ENCODE data around the gene PAPOLG.

Gene PAPOLG

GRCh38 chr2:60832621-60833020 lies 76.6 kb downstream of the PAPOLG start:
- Histone ChIP-seq H3K4me1 (ENCODE audit: control insufficient read depth in 5 of 5, insufficient read depth in 5 of 5, low read length in 5 of 5) (peaks cover 0 to 6% (median 0%) of the 10 kb centered on the region in 5 donors), H3K9me3 (ENCODE audit: control insufficient read depth in 5 of 5, low read length in 5 of 5) (no peaks in the 10 kb centered on the region), H3K9ac (ENCODE audit: low read length in 5 of 5) (no peak overlapping the region), H3K27ac (ENCODE audit: low read depth, low read length) (no peak overlapping the region), H3K36me3 (ENCODE audit: control insufficient read depth in 5 of 5, insufficient read depth in 5 of 5, low read length in 5 of 5) (no peaks in the 10 kb centered on the region), H3K4me3 (ENCODE audit: low read depth in 1 of 5, low read length in 5 of 5) (no peak overlapping the region), H3K27me3 (ENCODE audit: control insufficient read depth in 5 of 5, insufficient read depth in 4 of 5, low read length in 5 of 5) (peaks cover 0 to 3% (median 0%) of the 10 kb centered on the region in 5 donors)

- Histone ChIP-seq H3K27me3 (ENCODE audit: control insufficient read depth in 5 of 5, insufficient read depth in 4 of 5, low read length in 5 of 5) (peaks cover 0 to 3% (median 0%) of the 10 kb centered on the region in 5 donors), H3K9me3 (ENCODE audit: control insufficient read depth in 5 of 5, low read length in 5 of 5) (no peaks in the 10 kb centered on the region), H3K9ac (ENCODE audit: low read length in 5 of 5) (no peak overlapping the region), H3K4me1 (ENCODE audit: control insufficient read depth in 5 of 5, insufficient read depth in 5 of 5, low read length in 5 of 5) (peaks cover 0 to 6% (median 0%) of the 10 kb centered on the region in 5 donors), H3K36me3 (ENCODE audit: control insufficient read depth in 5 of 5, insufficient read depth in 5 of 5, low read length in 5 of 5) (no peaks in the 10 kb centered on the region), H3K27ac (ENCODE audit: low read depth, low read length) (no peak overlapping the region), H3K4me3 (ENCODE audit: low read depth in 1 of 5, low read length in 5 of 5) (no peak overlapping the region)
These were observed 78.2 kb downstream of the PAPOLG start for GRCh38 chr2:60834270-60834717.

GRCh38 chr2:60836491-60836890 lies 80.4 kb downstream of the PAPOLG start:
- Histone ChIP-seq H3K4me3 (ENCODE audit: low read depth in 1 of 5, low read length in 5 of 5) (no peak overlapping the region), H3K27me3 (ENCODE audit: control insufficient read depth in 5 of 5, insufficient read depth in 4 of 5, low read length in 5 of 5) (peaks cover 0 to 3% (median 0%) of the 10 kb centered on the region in 5 donors), H3K36me3 (ENCODE audit: control insufficient read depth in 5 of 5, insufficient read depth in 5 of 5, low read length in 5 of 5) (no peaks in the 10 kb centered on the region), H3K4me1 (ENCODE audit: control insufficient read depth in 5 of 5, insufficient read depth in 5 of 5, low read length in 5 of 5) (peaks cover 0 to 6% (median 0%) of the 10 kb centered on the region in 5 donors), H3K27ac (ENCODE audit: low read depth, low read length) (no peak overlapping the region), H3K9ac (ENCODE audit: low read length in 5 of 5) (no peak overlapping the region), H3K9me3 (ENCODE audit: control insufficient read depth in 5 of 5, low read length in 5 of 5) (no peaks in the 10 kb centered on the region)

GRCh38 chr2:60837123-60837522 lies 81.1 kb downstream of the PAPOLG start:
- no peak overlapping the region for H3K4me3 ChIP-seq (ENCODE audit: low read depth in 1 of 5, low read length in 5 of 5)
- H3K9ac ChIP-seq (ENCODE audit: low read length in 5 of 5) = no peak overlapping the region
- H3K27me3 ChIP-seq (ENCODE audit: control insufficient read depth in 5 of 5, insufficient read depth in 4 of 5, low read length in 5 of 5) = peaks cover 0 to 3% (median 0%) of the 10 kb centered on the region in 5 donors
- no peak overlapping the region for H3K27ac ChIP-seq (ENCODE audit: low read depth, low read length)
- peaks cover 0 to 6% (median 0%) of the 10 kb centered on the region in 5 donors for H3K4me1 ChIP-seq (ENCODE audit: control insufficient read depth in 5 of 5, insufficient read depth in 5 of 5, low read length in 5 of 5)
- no peaks in the 10 kb centered on the region for H3K36me3 ChIP-seq (ENCODE audit: control insufficient read depth in 5 of 5, insufficient read depth in 5 of 5, low read length in 5 of 5)
- no peaks in the 10 kb centered on the region for H3K9me3 ChIP-seq (ENCODE audit: control insufficient read depth in 5 of 5, low read length in 5 of 5)

GRCh38 chr2:60838481-60838880 lies 82.4 kb downstream of the PAPOLG start:
- no peak overlapping the region for H3K27ac ChIP-seq (ENCODE audit: low read depth, low read length)
- peaks cover 0 to 6% (median 0%) of the 10 kb centered on the region in 5 donors for H3K4me1 ChIP-seq (ENCODE audit: control insufficient read depth in 5 of 5, insufficient read depth in 5 of 5, low read length in 5 of 5)
- no peak overlapping the region for H3K9ac ChIP-seq (ENCODE audit: low read length in 5 of 5)
- H3K4me3 ChIP-seq (ENCODE audit: low read depth in 1 of 5, low read length in 5 of 5) = no peak overlapping the region
- no peaks in the 10 kb centered on the region for H3K36me3 ChIP-seq (ENCODE audit: control insufficient read depth in 5 of 5, insufficient read depth in 5 of 5, low read length in 5 of 5)
- H3K9me3 ChIP-seq (ENCODE audit: control insufficient read depth in 5 of 5, low read length in 5 of 5) = no peaks in the 10 kb centered on the region
- peaks cover 0 to 3% (median 0%) of the 10 kb centered on the region in 5 donors for H3K27me3 ChIP-seq (ENCODE audit: control insufficient read depth in 5 of 5, insufficient read depth in 4 of 5, low read length in 5 of 5)

- H3K4me3 ChIP-seq (ENCODE audit: low read depth in 1 of 5, low read length in 5 of 5) = no peak overlapping the region
- no peaks in the 10 kb centered on the region for H3K36me3 ChIP-seq (ENCODE audit: control insufficient read depth in 5 of 5, insufficient read depth in 5 of 5, low read length in 5 of 5)
- no peaks in the 10 kb centered on the region for H3K9me3 ChIP-seq (ENCODE audit: control insufficient read depth in 5 of 5, low read length in 5 of 5)
- peaks cover 0 to 6% (median 0%) of the 10 kb centered on the region in 5 donors for H3K4me1 ChIP-seq (ENCODE audit: control insufficient read depth in 5 of 5, insufficient read depth in 5 of 5, low read length in 5 of 5)
- H3K27ac ChIP-seq (ENCODE audit: low read depth, low read length) = no peak overlapping the region
- no peak overlapping the region for H3K9ac ChIP-seq (ENCODE audit: low read length in 5 of 5)
- peaks cover 0 to 3% (median 0%) of the 10 kb centered on the region in 5 donors for H3K27me3 ChIP-seq (ENCODE audit: control insufficient read depth in 5 of 5, insufficient read depth in 4 of 5, low read length in 5 of 5)
These were observed 83.2 kb downstream of the PAPOLG start for GRCh38 chr2:60839126-60839813.

- no peaks in the 10 kb centered on the region for H3K9me3 ChIP-seq (ENCODE audit: control insufficient read depth in 5 of 5, low read length in 5 of 5)
- H3K27me3 ChIP-seq (ENCODE audit: control insufficient read depth in 5 of 5, insufficient read depth in 4 of 5, low read length in 5 of 5) = no peaks in the 10 kb centered on the region
- no peak overlapping the region for H3K4me3 ChIP-seq (ENCODE audit: low read depth in 1 of 5, low read length in 5 of 5)
- H3K36me3 ChIP-seq (ENCODE audit: control insufficient read depth in 5 of 5, insufficient read depth in 5 of 5, low read length in 5 of 5) = no peaks in the 10 kb centered on the region
- no peaks in the 10 kb centered on the region for H3K4me1 ChIP-seq (ENCODE audit: control insufficient read depth in 5 of 5, insufficient read depth in 5 of 5, low read length in 5 of 5)
- no peak overlapping the region for H3K27ac ChIP-seq (ENCODE audit: low read depth, low read length)
- no peak overlapping the region for H3K9ac ChIP-seq (ENCODE audit: low read length in 5 of 5)
These were observed 84.8 kb downstream of the PAPOLG start for GRCh38 chr2:60840880-60841279.

GRCh38 chr2:60843006-60843405 lies 86.9 kb downstream of the PAPOLG start:
- no peak overlapping the region for H3K4me3 ChIP-seq (ENCODE audit: low read depth in 1 of 5, low read length in 5 of 5)
- H3K9me3 ChIP-seq (ENCODE audit: control insufficient read depth in 5 of 5, low read length in 5 of 5) = no peaks in the 10 kb centered on the region
- H3K27ac ChIP-seq (ENCODE audit: low read depth, low read length) = no peak overlapping the region
- no peaks in the 10 kb centered on the region for H3K4me1 ChIP-seq (ENCODE audit: control insufficient read depth in 5 of 5, insufficient read depth in 5 of 5, low read length in 5 of 5)
- H3K36me3 ChIP-seq (ENCODE audit: control insufficient read depth in 5 of 5, insufficient read depth in 5 of 5, low read length in 5 of 5) = no peaks in the 10 kb centered on the region
- H3K9ac ChIP-seq (ENCODE audit: low read length in 5 of 5) = no peak overlapping the region
- no peaks in the 10 kb centered on the region for H3K27me3 ChIP-seq (ENCODE audit: control insufficient read depth in 5 of 5, insufficient read depth in 4 of 5, low read length in 5 of 5)

- Histone ChIP-seq H3K27ac (ENCODE audit: low read depth, low read length) (no peak overlapping the region), H3K27me3 (ENCODE audit: control insufficient read depth in 5 of 5, insufficient read depth in 4 of 5, low read length in 5 of 5) (no peaks in the 10 kb centered on the region)
These were observed 88.0 kb downstream of the PAPOLG start for GRCh38 chr2:60844105-60844504.

GRCh38 chr2:60847854-60848253 lies 91.8 kb downstream of the PAPOLG start:
- H3K27me3 ChIP-seq (ENCODE audit: control insufficient read depth in 5 of 5, insufficient read depth in 4 of 5, low read length in 5 of 5) = no peaks in the 10 kb centered on the region
- no peak overlapping the region for H3K27ac ChIP-seq (ENCODE audit: low read depth, low read length)
- no peak overlapping the region for H3K4me3 ChIP-seq (ENCODE audit: low read depth in 1 of 5, low read length in 5 of 5)
- H3K9ac ChIP-seq (ENCODE audit: low read length in 5 of 5) = no peak overlapping the region
- H3K36me3 ChIP-seq (ENCODE audit: control insufficient read depth in 5 of 5, insufficient read depth in 5 of 5, low read length in 5 of 5) = no peaks in the 10 kb centered on the region
- peaks cover 0 to 5% (median 0%) of the 10 kb centered on the region in 5 donors for H3K4me1 ChIP-seq (ENCODE audit: control insufficient read depth in 5 of 5, insufficient read depth in 5 of 5, low read length in 5 of 5)
- no peaks in the 10 kb centered on the region for H3K9me3 ChIP-seq (ENCODE audit: control insufficient read depth in 5 of 5, low read length in 5 of 5)

More at GRCh38 chr2:60844105-60844504, 88.0 kb downstream of the PAPOLG start:
- Histone ChIP-seq H3K4me3 (ENCODE audit: low read depth in 1 of 5, low read length in 5 of 5) (no peak overlapping the region), H3K9ac (ENCODE audit: low read length in 5 of 5) (no peak overlapping the region), H3K4me1 (ENCODE audit: control insufficient read depth in 5 of 5, insufficient read depth in 5 of 5, low read length in 5 of 5) (no peaks in the 10 kb centered on the region), H3K9me3 (ENCODE audit: control insufficient read depth in 5 of 5, low read length in 5 of 5) (no peaks in the 10 kb centered on the region), H3K36me3 (ENCODE audit: control insufficient read depth in 5 of 5, insufficient read depth in 5 of 5, low read length in 5 of 5) (no peaks in the 10 kb centered on the region)
